SW480 (cell line): Measurements from ENCODE around the gene PRDM15.
A peak's percentile ranks its signal among the peaks of the same experiment; 100 is the strongest.

Experiments
- DNase-seq: peaks from one replicate; pipeline ENCODE4 v3.0.0-alpha.2; 2016; ENCODE audit warnings: low spot score

Gene PRDM15

GRCh38 chr21:41823906-41824305 lies 55.2 kb downstream of the PRDM15 start:
- no peak for DNase-seq

- no peak for DNase-seq
Measured at GRCh38 chr21:41823166-41823565, 56.0 kb downstream of the PRDM15 start.

- no peak for DNase-seq
Measured at GRCh38 chr21:41821756-41822431, 57.2 kb downstream of the PRDM15 start.

- DNase-seq, result no peak
Measured at GRCh38 chr21:41821081-41821755, 57.9 kb downstream of the PRDM15 start.

- DNase-seq, result no peak
Measured at GRCh38 chr21:41820384-41821080, 58.6 kb downstream of the PRDM15 start.

- DNase-seq, result no peak
Measured at GRCh38 chr21:41819856-41820281, 59.3 kb downstream of the PRDM15 start.

- no peak for DNase-seq
Measured at GRCh38 chr21:41819236-41819855, 59.8 kb downstream of the PRDM15 start.

GRCh38 chr21:41817877-41818855 lies 61.0 kb downstream of the PRDM15 start:
- no peak for DNase-seq

- DNase-seq, result peak; percentile 72
Measured at GRCh38 chr21:41817228-41817627, 61.9 kb downstream of the PRDM15 start.

- DNase-seq, result peak; percentile 16
Measured at GRCh38 chr21:41816583-41817165, 62.5 kb downstream of the PRDM15 start.

GRCh38 chr21:41815652-41816582 lies 63.2 kb downstream of the PRDM15 start:
- no peak for DNase-seq

GRCh38 chr21:41813226-41813625 lies 65.9 kb downstream of the PRDM15 start:
- no peak for DNase-seq

GRCh38 chr21:41812679-41813078 lies 66.5 kb downstream of the PRDM15 start:
- DNase-seq, result no peak

GRCh38 chr21:41810597-41810932 lies 68.6 kb downstream of the PRDM15 start:
- DNase-seq, result no peak

GRCh38 chr21:41809891-41810596 lies 69.1 kb downstream of the PRDM15 start:
- DNase-seq, result no peak

GRCh38 chr21:41808846-41809245 lies 70.3 kb downstream of the PRDM15 start:
- no peak for DNase-seq

- no peak for DNase-seq
Measured at GRCh38 chr21:41808094-41808493, 71.0 kb downstream of the PRDM15 start.

GRCh38 chr21:41806773-41807172 lies 72.4 kb downstream of the PRDM15 start:
- DNase-seq, result no peak

- DNase-seq, result no peak
Measured at GRCh38 chr21:41805643-41806042, 73.5 kb downstream of the PRDM15 start.
